ENCODE results near the gene ARL15.
"Not testable (repeated sequence)": the region's sequence is repeated elsewhere in the genome, so short reads cannot be mapped to it uniquely, and the experiment has no call there.

The ARL15 gene

GRCh38 chr5:53890490-53890889 is 419.9 kb downstream of the ARL15 start:
- DNase-seq (ENCODE audit: low spot score) = no peak

GRCh38 chr5:53884844-53885243 is 425.5 kb downstream of the ARL15 start:
- DNase-seq (ENCODE audit: low spot score) = no peak

- DNase-seq (ENCODE audit: low spot score) = no peak
Measured at GRCh38 chr5:53884417-53884816, 426.0 kb downstream of the ARL15 start.

GRCh38 chr5:53882676-53883031 is 427.7 kb downstream of the ARL15 start:
- peak; percentile 33 for DNase-seq (ENCODE audit: low spot score)

GRCh38 chr5:53882006-53882675 is 428.2 kb downstream of the ARL15 start:
- DNase-seq (ENCODE audit: low spot score) = no peak

- DNase-seq (ENCODE audit: low spot score) = no peak
Measured at GRCh38 chr5:53879708-53880323, 430.6 kb downstream of the ARL15 start.

- DNase-seq (ENCODE audit: low spot score) = no peak
Measured at GRCh38 chr5:53878015-53878414, 432.4 kb downstream of the ARL15 start.

- DNase-seq (ENCODE audit: low spot score) = peak; percentile 83
Measured at GRCh38 chr5:53877243-53877642, 433.1 kb downstream of the ARL15 start.

- no peak for DNase-seq (ENCODE audit: low spot score)
Measured at GRCh38 chr5:53874409-53874808, 436.0 kb downstream of the ARL15 start.

GRCh38 chr5:53873235-53873634 is 437.1 kb downstream of the ARL15 start:
- no peak for DNase-seq (ENCODE audit: low spot score)

- DNase-seq (ENCODE audit: low spot score) = no peak
Measured at GRCh38 chr5:53871775-53872174, 438.6 kb downstream of the ARL15 start.

- no peak for DNase-seq (ENCODE audit: low spot score)
Measured at GRCh38 chr5:53871050-53871449, 439.3 kb downstream of the ARL15 start.

GRCh38 chr5:53858700-53859456 is 451.5 kb downstream of the ARL15 start:
- DNase-seq (ENCODE audit: low spot score) = no peak

- no peak for DNase-seq (ENCODE audit: low spot score)
Measured at GRCh38 chr5:53856506-53856905, 453.9 kb downstream of the ARL15 start.

GRCh38 chr5:53836851-53837430 is 473.4 kb downstream of the ARL15 start:
- not testable (repeated sequence) for DNase-seq (ENCODE audit: low spot score)

GRCh38 chr5:53834500-53834899 is 475.9 kb downstream of the ARL15 start:
- DNase-seq (ENCODE audit: low spot score) = no peak

Measured in AG08396 (cell line).